KBM-7 (cell line): ENCODE results near the gene SORCS2.

ENCODE experiments used
- DNase-seq: peaks from one replicate; pipeline ENCODE4 v3.0.0-alpha.2; 2015
- in situ Hi-C: fragments of 300-500 bp; cut with MboI; formaldehyde crosslinking; loops from 2 replicates; pipeline ENCODE4 v1.14.3; 2020; ENCODE audit warnings: low sequenced_read_pairs, low pct_unique_long_range_greater_than_20kb, mixed read lengths

SORCS2 gene

DNA sequence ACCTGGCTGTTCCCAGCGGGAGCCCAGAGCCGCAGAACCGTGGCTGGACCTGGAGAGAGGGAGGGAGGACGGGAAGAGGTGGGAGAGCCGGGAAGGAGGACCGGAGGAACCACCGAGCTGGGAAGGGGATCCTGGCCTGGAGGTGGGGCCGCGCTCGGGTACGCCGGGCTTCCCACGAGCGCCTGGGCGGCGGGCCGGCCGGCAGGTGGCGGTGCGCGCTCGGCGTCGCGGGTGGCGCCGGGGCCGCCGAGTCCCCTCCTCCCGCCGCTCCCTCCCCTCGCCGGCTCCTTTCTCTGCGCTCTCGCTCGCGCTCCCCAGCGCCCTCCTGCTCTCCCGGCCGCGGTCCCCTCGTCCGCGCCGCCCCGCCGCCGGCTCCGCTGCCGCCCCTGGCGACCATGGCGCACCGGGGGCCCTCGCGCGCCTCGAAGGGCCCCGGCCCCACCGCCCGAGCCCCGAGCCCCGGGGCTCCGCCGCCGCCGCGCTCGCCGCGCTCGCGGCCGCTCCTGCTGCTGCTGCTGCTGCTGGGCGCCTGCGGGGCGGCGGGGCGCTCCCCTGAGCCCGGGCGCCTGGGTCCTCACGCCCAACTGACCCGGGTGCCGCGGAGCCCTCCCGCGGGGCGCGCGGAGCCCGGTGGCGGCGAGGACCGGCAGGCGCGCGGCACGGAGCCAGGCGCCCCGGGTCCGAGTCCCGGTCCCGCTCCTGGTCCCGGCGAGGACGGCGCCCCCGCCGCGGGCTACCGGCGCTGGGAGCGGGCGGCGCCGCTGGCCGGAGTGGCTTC, at the start of gene SORCS2:
TSS of gene SORCS2 (plus strand) at position 287 of the 778 bp plus-strand sequence.
- peak; percentile 36 for DNase-seq
- in situ Hi-C loops = no loop called here

DNA sequence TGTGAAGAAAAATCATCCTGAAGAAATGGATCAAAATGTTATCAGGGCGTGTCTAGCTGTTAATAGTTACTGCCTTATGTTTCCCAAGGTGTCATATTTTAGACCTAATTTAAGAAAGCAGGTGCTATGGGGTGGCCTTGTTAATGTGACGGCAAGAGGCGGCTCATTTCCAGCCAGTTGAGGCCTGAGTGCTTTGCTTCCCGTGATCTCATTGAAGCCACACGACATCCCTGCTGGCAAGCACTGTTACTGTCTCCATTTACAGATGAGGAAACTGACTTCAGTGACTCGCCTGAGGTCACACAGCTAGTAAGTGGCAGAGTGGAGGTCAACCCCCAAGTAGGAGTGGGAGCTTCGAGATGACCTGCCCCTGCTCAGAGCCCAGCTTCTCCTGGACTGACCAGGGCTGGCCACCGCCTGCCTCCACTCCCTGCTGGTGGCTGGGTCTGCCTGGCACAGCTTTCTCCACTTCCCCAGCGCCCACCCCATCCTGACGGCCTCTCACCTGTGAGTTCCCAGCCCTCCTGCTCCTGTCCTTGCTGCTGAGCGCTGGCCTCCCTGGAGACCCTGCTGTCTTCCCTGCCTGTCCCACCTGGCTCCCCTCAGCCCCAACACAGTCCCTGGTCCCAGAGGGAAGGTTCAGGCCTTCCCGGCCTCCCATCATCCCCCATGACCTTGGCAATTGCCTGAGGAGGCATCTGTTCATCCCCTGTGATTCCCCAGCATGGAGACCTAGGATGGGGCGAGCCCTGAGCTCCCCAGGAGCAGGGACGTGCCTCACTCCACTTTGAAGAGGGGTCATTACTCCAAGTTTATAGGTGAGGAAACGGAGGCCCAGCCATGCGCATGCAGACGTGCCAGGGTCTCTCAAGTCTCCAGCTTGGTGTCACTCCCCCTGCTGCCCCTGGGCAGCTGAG, 47.7 kb upstream of the SORCS2 start:
- DNase-seq = no peak
- in situ Hi-C loops = no loop called here

DNA sequence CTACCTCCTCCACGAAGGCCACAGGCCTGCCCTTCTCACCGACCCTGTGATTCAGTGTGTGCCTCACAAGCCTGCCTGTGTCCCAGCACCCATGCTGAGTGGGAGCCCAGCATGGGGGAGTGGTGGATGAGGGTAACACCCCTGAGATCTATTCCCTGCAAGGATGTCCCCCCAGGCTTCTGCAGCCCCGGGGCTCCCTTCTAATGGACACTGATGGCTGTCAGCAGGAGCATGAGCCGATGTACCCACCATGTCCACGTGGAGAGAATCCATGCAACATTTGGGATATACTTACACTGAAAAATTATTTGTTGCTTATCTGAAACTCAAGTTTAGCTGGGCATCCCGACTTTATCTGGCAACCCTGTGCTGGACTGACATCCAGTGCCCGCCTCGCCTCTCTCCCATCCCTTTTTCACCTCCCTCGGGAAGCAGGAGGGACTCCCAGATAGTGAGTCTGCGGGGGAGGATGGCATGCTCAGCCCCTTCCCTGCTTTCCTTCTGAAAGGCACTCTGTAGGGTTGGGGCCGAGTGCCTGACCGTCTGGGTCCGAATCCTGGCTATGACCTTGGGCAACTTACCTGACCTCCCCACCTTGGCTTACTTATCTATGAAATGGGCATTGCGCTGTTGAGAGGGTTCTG, 46.9 kb upstream of the SORCS2 start:
- no peak for DNase-seq
- in situ Hi-C loops = no loop called here

DNA sequence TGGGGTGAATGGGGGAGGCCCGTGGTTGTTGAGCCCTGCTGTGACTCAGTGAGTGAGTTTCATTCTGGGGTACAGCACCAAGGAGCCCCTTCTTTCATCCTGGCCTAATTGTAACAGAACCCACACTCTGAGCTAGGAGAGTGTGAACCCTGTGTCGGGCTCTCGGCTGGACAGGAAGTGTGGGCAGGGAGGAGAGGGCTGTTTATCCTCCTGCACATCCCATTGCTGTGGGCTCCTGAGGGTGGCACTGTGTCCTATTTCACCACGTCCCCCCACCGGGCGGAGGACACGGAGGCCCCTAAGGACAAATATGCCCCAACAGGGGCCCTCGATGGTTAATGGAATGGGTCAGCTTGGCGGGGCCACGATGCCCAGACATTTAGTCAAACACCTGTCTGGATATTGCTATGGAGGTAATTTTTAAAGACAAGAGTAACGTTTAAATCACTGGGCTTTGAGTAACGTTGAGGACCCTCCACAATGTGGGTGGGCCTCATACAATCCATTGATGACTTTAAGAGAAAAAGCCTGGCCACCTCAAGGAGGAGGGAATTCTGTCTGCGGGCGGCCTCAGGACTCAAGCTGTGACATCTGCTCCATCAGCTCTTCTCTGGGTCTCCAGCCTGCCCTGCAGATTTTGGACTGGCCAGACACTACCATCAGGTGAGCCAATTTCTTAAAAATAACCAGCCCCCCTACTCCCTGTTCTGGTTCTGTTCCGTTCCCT, 46.1 kb upstream of the SORCS2 start:
- DNase-seq = no peak
- in situ Hi-C loops = no loop called here

DNA sequence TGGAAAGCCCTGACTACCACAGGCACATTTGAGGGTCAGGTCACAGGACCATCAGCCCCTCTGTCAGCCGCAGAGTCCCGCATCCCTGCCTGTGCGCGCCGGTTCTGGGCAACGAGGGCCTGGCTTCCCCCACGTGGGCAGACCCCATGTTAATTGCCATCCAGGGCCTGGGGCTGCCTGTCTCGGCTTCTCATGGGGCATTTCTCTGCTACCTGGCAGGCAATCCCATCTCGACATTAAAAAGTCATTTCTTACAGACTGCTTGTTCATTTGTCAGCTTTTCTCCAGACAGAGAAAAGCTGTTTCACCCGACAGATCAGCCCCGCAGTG, 45.6 kb upstream of the SORCS2 start:
- no peak for DNase-seq
- in situ Hi-C loops = no loop called here

DNA sequence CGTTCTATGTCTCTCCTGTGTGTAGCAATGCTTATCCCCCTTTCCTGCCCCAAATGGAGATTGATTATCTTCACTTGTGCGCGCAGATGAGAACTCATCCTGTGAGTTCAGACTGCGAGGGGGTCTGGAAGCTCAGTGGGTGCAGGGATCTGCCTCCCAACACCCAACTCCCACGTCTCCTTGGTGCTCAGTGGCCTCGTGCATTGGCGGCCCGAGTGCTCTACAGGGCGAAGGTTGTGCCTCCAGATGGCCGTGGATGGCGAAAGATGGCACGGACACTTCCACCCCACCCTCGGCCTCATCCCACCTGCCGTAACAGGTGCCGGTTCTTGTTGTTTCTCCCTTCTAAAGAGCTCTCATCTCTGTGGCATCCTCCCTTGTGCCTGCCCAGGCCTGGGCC, 45.1 kb upstream of the SORCS2 start:
- in situ Hi-C loops = no loop called here
- DNase-seq = no peak

DNA sequence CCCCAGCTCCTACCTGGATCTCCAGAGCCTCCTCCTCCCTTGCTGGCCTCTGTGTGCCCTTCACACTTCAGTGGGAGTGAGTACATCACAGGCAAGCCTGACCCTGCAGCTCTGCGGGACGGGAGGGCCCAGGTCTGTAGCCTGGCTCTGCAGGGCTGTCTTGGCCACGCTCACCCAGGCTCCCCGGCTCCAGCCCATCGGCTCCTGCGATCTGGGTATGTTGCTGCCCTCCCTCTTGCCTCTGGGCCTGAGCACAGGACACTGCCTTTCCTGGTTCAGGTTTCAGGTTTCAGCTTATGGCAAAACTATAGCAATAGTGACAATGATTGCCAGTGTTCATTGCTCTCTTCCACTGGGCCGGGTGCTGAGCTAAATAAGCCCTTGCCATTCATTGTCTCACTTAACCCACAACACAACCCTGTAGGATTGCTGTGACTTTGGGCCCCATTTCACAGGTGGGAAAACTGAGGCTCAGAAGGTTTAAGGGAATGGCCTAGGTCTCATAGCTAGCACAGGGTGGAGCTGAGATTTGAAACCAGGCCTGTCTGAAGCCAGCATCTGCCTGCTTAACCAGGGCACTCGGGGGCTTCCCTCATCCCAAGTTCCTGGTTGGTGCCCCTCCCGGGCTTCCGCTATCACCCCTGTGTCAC, 44.6 kb upstream of the SORCS2 start:
- no peak for DNase-seq
- in situ Hi-C loops = no loop called here

DNA sequence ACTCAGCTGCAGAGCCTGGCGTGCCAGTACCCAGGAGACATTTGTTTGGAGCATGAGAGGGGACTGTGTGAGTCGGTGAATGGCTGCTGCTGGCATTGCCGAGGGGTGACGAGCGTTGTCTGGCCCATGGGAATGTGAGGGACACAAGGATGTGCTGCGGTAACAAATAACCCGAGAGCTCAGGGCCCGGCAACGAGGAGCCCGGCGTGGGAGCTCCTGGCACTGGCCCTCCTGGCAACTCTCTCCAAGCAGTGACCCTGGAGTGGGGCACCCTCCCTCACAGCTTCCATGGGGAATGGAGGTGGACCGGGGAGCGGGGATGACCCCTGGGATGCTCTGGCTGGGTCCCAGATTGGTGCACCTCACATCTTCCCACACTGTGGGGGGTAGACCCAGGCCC, 44.0 kb upstream of the SORCS2 start:
- no peak for DNase-seq
- in situ Hi-C loops = no loop called here

DNA sequence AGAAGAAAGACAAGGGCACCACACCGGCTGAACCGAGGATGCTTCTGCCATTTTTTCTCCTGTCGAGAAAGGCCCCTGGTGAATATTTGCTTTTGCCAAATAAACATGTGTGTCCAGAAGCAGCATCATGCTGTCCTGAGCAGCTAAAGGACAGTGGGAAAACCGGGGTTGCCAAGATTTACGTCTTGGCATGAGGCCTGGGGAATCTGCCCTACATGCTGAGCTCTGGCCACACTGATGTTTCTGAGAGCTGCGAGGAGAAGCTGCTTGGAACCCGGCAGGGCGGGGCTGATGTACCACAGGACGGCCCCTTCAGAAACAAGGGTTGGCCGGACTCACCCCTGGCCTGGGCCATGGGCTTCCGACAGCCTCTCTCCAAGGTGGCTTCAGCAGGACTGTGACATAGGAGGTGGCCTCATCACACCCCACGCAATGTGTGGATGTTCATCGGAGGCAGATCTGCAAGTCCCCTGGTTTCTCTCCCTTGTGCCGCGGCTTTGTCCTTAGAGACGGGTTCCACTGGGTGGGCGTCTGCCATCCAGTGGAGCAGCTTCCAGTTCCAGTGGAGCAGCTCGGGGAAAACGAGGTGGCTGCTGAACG, 42.2 kb upstream of the SORCS2 start:
- DNase-seq = no peak
- in situ Hi-C loops = no loop called here

DNA sequence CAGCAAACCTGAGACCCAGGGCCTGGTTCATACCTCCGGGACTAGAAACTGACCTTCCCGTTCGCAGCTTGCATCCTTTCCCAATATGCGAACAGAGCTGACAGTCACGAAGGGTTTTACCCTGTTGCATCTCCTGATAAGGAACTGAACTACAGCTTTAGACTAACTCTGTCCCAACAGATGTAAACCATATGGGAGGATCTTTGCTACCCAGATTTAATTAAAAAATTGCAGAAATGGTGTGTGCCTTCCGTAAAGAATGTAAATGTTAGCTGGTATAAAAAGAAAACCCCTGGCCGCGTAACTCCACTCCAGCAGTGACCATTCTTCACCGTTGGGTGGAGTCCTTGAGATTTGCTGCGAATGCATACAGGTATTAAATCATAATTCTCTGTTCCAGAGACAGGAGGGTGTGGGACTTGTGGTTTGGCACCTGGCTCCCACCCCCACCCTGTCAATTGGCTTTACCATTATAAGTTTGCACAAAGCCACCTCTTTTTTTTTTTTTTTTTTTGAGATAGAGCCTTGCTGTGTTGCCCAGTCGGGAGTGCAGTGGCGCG, 40.6 kb upstream of the SORCS2 start:
- in situ Hi-C loops = no loop called here
- DNase-seq = no peak

DNA sequence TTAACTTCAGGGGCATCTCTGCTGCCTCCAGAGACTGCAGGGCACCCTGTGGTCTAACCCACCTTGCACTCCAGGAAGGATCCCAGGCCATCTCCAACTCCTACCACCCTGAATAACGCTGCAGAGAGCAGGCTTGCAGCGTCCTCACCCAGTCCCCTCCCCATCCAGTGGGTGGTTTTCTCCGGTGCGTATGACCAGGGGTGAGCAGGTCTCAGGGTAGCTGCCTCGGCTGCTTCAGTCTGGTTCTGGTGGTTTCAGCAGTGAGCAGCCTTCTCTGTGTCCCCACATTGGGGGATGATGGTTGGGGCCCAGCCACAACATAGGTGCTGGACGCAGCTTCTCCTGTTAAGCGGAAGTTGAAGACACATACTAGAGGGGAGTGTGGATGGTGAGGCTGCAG, 38.6 kb upstream of the SORCS2 start:
- in situ Hi-C loops = no loop called here
- DNase-seq = no peak

DNA sequence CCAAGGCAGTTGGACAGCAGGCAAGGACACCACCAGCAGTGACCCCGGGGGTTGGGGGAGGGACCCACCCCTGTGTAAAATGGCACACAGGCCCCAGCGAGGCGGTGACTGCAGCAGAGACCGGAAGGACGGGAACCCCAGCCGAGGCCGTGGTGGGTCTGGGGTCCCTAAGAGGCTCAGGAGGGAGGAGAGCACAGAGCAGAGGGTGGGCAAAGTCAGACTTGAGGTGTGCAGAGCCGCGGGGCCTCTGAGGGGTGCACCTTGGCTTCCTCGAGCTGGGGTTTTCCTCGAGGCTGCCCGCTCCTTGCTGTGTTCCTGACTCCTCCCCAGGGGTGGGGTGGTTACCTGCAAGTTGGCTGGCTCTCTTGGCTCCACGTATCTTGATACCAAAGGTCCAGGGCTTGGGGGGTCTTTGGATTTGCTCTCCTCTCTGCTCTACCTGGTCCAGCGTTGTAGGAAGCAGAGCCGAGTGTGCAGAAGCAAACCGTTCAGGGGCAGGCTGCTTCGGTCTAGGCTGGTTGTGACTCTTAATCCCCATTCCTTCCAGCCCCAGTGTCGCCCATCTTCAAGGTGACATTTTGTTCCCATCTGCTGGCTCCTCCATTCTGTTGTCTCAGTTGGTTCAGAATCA, 37.9 kb upstream of the SORCS2 start:
- no peak for DNase-seq

DNA sequence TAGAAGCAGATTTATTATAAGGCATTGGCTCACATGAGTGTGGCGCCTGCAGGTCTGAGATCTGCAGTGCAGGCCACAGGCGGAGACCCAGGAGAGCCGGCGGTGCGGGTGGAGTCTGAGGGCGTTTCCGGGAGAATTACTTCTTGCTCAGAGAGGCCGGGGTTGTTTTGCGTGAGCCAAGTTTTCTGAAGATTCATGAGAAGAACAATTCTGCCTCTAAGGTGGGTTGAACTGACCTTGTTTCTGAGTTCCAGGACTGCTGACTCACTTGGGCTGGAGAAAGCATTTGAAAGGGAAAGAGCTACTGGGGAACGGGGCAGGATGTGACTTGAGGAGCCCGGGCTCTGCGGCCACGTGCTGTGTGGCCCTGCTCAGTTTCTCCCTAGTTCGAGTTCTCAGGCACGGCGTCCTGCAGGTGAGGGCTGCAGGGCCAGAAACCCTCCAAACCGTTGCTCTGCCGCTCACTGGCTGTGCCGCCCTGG, 36.7 kb upstream of the SORCS2 start:
- DNase-seq = no peak
- in situ Hi-C loops = no loop called here

More for the DNA sequence above, 37.9 kb upstream of the SORCS2 start:
- in situ Hi-C loops = no loop called here

DNA sequence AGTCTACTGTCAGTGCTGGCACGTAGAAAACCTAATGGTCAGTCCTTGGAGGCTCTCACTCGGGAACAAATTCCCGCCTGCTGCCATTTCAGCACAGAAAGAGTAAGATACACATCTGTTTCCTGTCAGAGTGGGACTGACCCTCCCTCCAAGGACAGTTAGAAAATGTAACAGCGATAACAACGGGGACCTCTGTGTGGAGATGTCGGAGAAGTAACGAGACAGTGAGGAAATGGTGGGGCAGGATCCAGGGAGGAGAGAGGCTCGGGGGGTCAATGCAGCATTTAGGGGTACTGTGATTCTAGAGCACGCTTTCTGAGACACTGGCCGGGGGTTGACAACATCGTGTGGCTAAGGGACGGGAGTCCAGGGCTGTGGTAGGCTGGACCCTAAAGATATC, 36.0 kb upstream of the SORCS2 start:
- in situ Hi-C loops = no loop called here

DNA sequence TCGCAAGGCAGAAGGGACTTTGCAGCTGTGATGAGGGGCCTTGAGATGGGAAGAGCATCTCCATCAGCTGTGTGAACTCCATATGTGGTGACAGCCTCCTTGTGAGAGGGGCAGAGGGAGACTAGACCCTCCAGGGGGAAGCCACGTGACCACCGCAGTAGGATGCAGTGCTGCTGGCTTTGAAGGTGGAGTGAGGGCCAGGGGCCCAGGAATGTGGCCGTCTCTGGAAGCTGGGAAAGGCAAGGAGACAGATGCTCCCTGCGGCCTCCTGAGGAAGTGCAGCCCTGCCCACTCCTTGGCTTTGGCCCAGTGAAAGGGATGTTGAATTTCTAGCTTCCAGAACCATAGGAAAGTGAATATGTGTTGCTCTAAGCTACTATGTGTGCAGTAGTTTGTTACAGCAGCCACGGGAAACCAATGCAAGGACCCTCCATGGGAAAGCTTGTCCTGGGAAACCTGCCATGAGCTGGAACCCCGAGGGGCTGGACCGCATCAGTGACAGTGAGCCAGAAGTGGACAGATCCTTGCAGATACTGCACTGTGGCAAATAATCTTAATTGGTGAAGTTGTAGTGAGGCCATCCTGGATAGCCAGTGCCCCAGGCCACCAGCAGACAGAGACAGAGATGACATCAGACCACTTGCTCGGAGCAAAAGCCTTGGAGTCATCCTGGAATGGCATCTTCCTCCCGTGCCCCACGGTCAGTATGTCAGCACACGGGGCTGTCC, 35.4 kb upstream of the SORCS2 start:
- in situ Hi-C loops = no loop called here
- no peak for DNase-seq

More for the DNA sequence above, 36.0 kb upstream of the SORCS2 start:
- no peak for DNase-seq

DNA sequence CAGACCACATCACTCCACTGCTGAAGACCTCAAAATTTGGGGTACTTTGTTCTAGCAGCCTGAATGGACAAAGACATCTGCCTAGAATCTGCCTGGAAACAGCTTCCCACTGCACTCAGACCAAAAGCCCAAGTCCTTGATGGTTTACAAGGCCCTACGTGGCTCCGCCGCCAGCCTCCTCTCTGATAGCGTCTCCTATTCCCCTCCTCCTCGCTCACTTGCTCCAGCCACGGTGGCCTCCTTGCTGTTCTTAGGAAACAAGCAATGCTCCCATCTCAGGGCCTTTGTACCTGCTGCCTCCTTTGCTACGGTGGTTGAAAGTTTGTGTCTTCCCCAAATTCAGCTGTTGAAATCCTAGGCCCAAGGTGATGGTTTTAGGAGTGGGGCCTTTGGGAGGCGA, 34.7 kb upstream of the SORCS2 start:
- no peak for DNase-seq
- in situ Hi-C loops = no loop called here

DNA sequence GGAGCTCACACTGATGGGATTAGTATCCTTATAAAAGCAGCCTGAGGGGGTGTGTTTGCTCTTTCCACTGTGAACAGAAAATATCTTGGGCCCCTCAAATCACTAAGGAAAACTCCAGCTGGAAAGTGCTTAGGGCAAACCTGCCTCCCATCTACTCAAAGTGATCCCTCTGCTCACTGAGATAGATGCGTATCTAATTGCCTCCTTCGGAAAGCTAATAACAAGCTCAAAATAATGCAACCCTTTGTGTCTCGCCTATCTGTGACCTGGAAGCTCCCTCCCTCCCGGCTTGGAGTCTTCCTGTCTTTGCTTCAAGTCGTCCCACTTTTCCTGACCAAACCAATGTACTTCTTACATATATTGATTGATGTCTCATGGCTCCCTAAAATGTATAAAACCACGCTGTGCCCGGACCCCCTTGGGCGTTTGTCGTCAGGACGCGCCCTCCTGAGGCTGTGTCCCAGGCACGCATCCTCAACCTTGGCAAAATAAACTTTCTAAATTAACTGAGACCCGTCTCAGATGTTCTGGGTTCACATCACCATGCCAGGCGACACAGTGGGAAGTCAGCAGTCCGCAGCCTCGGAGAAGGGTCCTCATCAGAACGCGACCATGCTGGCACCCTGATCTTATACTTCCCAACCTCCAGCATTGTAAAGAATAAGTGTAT, 34.1 kb upstream of the SORCS2 start:
- DNase-seq = no peak

More for the DNA sequence above, 34.1 kb upstream of the SORCS2 start:
- in situ Hi-C loops = no loop called here
